HG03064 (cell line): ENCODE results near the gene ZNF217.
"Not testable (repeated sequence)": the region's sequence is repeated elsewhere in the genome, so short reads cannot be mapped to it uniquely, and the experiment has no call there.

ENCODE experiments used
- ATAC-seq: cut with Tn5 transposase; IDR thresholded peaks from one replicate; pipeline ENCODE4 v1.9.1; 2021; ENCODE audit warnings: low read depth; ENCODE audit not compliant: unreplicated experiment

ZNF217 gene

DNA sequence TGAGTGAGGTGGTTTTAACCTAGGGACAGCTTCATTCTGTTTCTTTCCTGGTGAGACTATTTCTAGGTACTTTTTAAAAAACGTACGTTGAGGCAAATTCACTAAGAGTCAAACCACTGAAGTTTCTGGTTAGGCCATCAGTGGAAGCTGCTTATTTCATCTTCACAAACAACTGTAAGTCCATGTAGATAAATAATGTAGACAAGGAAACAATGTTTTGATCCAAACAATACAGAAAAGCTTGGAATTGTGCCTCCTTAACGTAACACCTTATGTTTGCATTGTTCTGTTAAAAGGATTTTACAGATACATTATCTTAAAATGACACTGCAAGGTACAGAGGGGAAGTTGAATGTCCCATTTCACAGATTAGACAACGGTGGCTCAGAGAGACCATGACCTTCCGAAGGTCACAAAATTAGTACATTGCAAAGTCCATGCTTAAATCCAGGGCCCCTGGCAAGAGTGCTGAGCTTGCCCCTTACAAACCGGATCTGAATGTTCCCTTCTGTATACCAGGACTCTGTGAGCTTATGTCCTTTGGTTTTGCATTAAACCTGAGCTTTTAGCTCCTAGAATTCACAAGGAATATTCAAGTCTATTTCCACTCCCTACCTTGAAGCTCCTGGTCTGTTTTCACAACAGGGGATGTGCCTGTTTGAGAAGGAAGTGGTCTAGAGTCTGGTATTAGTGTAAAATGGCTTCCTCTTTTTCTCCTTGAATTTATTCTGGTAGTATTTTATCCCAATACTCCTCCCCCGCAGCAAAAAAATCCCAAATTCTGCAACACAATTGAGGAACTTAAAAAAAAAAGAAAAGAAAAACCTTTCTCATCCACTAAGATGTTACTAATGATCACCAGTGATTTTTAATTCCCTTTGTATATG lies 28.9 kb upstream of the ZNF217 start:
- no peak for ATAC-seq

DNA sequence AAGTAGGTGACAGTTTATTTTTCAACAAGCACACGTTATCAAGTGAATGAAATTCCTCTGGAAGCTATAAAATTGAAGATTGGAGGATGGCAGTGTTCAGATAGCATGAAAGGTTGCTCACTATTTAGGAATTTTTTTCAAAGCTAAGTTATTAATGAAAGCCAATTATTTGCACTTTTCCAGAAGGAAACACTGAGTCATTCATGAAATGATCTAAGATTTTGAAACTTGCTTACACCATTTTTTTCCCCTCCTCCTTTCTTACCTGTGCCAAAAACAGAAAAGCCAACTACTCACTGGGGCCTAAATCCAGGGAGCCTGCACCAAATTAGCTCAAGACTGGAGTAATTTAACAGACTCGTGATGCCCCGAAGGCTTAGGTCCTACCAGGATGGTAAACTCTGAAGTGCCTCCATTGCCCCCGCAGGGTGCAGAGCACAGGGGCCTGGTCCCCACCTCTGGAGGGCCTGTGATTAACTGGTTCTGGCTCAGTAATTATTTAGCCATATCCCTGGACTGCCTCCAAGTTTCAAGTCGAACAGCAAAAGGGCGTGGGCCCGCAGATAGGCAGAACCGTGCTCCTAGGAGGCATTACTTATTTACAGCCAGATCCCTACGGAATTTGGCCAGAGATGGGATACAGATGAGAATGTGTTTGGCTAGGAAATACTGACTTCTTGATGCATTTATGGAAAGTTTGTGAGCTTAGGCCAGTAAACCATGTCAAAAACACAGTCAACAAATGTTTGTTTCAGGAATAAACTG lies 28.0 kb upstream of the ZNF217 start:
- no peak for ATAC-seq

DNA sequence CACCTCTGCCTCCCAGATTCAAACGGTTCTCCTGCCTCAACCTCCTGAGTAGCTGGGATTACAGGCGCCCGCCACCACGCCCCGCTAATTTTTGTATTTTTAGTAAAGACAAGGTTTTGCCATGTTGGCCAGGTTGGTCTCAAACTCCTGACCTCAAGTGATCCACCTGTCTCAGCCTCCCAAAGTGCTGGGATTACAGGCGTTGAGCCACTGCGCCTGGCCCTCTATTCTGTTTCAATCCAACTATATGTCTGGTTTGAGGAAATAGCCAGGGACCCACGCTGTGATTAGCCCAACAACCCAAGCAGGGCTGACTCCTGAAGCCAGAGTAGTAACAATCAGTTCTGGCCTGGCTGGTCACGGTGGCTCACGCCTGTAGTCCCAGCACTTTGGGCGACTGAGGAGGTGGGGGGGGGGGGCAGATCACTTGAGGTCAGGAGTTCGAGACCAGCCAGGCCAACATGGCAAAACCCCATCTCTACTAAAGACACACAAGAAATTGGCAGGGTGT lies 24.9 kb upstream of the ZNF217 start:
- ATAC-seq, result not testable (repeated sequence)

DNA sequence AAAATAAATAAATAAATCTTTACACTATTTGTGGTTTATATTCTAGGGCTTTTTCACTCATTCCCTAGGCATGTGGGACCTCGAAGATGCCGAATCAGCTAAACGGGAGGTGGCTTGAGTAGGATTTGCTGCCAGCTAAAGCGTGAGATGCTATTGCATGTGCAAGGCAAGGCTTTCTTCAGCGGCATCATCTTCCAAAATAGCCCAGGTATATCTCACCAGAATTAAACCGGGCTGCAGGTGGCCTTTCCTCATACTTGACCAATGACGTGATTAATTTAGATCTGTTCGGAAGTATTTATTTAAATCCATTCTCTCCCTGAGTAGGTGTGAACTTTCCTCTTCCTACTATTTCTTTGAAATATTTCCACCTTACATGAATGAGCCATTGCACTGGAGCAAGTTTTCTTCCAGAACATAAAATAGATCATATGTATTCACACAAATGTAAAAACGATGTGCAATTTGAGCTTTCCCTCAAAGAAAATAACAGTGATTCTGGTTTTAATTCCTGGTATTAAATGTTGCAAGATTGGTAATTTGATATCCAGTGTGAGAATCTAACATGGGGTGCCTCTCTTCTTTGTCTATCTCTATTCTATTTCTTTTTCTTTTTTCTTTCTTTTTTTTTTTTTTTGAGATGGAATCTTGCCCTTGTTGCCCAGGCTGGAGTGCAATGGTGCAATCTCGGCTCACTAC lies 24.3 kb upstream of the ZNF217 start:
- no peak for ATAC-seq

DNA sequence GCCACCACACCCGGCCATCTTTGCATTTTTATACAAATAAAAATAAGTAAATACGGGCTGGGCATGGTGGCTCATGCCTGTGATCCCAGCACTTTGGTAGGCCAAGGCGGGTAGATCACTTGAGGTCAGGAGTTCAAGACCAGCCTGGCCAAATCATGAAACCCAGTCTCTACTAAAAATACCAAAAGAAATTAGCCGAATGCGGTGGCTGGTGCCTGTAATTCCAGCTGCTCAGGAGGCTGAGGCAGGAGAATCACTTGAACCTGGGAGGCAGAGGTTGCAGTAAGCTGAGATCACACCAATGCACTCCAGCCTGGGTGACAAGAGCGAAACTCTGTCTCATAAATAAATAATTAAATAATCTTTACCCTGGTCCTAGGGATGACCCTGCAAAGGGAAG lies 22.9 kb upstream of the ZNF217 start:
- ATAC-seq, result not testable (repeated sequence)

DNA sequence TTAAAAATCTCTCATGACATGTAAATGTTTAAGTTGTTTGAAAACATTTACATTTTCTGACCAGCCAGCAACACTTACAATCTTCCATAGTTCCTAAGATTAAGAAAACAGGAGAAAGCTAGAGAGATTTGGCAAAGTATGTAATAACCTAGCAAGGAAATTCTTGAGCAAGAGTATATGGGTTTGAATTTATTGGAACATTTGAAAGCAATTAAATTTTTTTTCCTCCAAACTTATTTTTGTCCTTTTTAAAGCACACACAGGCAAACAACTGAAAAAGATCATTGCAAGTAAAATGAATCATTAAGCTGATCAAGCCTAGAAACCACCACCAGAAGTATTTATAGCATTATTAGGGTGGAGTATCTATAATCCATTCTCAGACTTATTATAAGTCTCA lies 20.1 kb upstream of the ZNF217 start:
- ATAC-seq, result no peak

DNA sequence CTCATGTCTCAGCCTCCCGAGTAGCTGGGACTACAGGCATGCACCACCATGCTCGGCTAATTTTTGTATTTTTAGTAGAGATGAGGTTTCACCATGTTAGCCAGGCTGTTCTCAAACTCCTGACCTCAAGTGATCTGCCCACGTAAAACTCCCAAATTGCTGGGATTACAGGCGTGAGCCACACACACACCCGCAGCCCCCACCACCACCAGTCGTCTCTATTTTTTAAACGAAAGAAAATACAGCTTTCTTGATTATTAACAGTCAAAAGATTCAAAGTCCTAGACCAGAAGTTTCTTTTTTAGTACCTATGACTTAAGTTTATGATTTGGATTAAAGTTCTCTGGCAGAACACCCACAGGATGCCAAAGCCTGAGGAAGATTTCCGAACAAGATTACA lies 18.6 kb upstream of the ZNF217 start:
- ATAC-seq, result not testable (repeated sequence)

DNA sequence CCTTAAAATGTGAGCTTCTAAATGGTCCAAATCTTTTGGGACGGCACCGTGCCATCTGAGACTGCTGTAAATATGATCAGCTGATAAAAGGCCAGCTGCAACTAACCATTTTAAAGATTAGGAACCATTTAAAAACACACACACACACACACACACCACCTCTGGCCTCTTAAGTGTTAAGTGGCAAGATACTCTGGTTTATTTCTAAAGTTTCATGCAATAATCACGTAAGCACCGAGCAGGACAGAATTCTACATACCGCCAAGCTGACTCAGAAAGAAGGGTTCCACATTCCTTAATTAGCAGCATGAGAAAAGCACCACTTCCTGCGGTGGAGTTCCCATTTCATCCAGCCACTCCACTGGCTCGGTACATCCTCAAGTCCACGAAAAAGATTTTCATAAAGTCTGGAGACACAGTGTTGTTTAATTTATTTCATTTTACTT lies 17.8 kb upstream of the ZNF217 start:
- no peak for ATAC-seq

DNA sequence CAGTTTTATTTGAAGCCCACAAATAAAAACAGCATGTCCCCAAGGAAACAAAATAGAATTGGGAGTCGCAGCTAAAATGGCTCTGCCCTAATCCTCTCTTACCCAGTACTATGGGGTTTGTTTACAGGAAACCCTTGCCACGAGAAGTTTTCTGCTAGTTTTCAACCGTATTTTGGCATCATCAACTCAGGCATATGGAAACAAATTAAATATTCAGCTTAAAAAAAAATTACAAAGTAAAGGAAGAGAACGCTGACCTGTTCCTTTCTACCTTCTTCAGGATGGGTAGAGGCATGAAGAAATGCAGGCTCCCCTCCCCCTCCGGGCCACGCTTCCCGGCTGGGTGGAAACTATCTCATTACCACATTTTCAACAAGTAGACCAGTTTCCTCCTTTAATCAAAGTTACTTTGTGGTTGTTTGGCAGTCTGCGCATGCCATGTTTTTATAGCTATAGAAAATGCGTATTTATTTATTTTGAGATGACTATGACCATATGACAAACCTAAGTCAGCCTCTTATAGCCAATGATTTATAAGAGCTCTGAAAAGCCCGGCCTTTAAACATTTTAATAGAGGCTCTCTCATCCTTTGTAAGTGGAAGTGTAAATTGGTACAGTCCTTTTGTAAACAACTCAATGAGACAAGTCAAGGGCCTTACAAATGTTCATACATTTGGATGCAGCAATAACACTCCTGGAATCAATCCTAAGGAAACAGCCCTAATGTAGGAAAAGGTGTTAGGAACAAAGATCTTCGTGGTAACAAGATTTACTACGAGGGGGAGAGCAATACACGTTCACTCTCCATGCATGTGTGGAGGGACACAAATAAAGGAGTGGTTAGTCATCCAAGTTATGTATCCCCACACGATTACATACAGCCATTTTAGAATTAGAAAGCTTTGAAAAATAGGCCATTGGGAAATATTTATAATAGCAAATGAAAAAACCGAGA lies 16.1 kb upstream of the ZNF217 start:
- no peak for ATAC-seq

DNA sequence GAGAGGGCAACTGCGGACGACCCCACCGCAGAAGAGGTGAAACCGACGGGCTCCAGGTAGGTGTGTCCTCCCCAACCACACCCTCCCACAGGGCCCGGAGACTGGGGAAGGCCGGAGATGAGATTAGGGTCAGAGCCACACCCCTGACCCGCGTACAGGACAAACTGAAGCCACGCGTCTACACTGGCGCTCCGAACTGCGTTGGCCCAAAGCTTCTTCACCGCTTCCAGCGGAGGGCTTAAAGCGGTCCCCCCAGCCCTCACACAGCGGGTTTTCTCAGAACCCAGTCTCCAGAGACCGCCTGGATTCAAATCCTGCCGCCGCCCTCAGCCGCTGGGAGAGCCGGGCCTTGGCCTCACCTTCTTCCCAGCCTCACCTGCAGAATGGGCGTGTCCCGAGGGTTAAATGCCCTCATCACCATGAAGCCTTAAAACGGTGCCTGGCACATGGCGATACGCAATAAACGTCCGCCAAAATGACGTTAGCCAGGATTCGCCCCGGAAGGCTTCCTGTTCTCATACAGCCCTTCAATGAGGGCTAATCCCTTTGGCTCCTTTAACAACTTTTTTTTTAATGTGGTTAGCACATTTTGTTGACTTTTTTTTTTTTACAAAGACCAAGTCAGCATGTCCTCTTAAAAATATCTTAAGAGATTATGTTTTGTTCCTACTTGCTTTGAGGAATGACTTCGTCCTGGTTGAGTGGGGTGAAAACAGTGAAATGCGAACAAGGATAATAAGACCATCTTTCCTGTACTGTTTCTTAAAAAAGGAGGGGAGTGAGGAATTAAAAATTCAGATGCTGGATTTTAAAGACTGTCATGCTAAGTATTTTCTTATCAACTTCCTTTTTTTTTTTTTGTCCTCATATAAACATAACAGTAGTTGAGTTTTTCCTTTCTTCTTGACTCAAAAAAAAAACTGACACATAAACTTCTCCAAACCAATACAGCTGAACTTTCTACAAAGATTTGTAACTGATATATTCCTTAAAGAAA lies 15.1 kb upstream of the ZNF217 start:
- no peak for ATAC-seq

DNA sequence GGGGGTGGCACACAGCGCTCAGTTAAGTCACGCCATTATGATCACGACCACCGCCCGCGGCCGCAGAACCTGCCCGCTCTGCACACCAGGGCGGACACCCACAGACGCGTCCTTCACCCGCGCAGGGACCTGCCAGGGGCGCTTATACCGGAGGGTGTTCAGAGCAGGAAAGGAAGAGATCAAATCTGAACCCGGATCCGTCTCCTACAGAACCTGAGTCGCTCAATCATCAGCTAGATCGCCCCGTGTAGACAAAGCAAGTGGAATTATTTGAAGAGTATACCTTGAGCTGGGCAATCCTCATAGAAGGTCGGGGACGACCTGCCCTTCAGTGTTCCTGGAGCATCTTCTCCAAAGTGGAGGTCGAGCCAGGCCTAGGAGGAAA lies 14.4 kb upstream of the ZNF217 start:
- ATAC-seq, result no peak

DNA sequence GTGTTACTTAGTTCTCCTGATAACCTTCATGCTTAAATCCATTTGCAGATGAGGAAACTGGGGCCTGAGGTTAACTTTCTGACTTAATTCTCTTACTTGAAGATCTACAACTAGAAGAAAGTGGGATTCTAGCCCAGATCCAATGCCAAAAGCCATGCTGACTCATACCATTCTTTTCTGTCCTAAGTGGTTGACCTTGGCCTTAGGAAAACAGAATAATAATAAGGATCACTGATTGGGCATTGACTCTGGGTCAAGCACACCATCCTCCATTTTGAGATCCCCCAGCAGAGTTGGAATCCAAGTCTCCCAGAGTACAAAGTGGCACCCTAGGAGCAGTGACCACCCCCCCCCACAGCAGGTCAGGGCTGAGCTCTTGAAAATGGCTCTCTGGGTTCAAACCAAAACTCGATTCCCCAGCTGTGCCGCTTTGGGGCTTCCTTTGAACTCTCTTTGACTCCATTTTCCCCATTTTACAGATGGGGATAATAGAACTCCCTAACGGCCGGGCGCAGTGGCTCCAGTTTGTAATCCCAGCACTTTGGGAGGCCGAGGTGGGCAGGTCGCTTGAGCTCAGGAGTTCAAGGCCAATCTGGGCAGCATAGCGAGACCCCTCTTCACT lies 12.8 kb upstream of the ZNF217 start:
- no peak for ATAC-seq

DNA sequence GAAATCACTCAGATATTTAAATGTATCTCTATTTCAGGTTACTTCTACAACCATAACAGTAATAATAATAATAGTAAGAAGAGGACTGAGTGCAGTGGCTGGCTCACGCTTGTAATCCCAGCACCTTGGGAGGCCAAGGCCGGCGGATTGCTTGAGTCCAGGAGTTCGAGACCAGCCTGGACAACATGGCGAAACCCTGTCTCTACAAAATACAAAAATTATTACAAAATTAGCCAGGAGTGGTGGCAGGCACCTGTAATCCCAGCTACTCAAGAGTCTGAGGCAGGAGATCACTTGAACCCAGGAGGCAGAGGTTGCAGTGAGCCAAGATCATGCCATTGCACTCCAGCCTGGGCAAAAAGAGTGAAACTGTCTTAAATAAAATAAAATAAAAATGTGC lies 11.8 kb upstream of the ZNF217 start:
- not testable (repeated sequence) for ATAC-seq

DNA sequence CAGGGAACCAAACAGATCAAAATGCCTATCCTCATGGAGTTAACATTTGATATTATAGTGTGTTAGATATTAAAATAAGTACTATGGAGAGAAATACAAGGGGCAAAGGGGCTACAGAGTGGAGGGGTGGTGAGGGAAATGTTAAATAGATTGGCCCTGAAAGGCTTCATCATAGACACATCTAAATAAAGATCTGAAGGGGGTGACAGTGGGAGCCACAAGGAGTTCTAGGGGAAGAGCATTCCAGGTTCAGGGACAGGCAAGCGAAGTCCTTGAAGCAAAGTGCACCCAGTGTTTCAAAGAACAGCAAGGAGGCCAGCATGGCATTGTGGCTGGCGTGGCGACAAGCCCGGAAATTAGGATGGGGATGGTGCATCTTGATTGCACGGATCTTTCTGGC lies 11.2 kb upstream of the ZNF217 start:
- ATAC-seq, result not testable (repeated sequence)

DNA sequence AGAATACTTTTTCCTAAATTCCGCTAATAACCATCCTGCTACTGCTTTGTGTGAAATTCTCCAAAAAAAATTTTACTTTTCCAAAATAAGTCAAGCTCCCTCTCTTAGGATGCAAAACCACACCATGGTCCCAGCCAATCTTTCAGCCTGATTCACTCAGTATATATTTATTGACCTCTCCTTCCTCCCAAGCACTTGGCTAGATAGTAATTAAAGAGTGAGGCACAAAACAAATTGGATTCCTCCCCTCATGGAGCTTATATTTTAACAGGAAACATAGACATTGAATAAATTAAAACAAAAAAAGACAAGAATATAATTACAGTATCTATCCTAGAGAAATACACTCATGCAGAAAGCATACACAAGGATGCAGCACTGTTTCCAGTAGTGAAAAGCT lies 9.0 kb upstream of the ZNF217 start:
- ATAC-seq, result no peak

DNA sequence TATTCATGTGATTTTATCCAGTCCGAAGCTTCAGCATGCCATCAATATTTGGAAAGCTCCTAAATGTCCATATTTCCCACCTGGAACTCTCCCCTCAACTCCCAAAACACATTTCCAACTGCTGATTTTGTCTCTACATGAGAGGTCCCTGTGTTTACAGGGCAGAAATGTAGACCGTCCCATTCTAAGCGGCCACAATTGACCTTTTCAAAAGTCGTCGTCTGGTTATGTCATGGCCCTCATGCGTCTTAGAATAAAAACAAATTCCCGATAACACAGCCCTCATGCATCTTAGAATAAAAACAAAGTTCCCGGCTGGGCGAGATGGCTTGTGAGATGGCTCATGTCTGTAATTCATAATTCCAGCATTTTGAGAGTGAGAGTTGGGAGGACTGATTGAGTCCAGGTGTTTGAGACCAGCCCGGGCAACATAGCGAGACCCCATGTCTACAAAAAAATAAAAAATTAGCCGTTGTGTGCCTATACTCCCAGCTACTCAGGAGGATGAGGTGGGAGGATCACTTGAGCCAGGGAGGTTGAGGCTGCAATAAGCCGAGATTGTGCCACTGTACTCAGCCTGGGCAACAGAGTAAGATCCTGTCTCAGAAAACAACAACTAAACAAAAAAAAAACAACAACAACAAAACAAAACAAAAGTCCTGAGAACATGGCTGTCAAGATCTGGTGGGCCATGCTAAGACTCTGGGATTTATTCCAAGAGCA lies 6.4 kb upstream of the ZNF217 start:
- ATAC-seq, result no peak

DNA sequence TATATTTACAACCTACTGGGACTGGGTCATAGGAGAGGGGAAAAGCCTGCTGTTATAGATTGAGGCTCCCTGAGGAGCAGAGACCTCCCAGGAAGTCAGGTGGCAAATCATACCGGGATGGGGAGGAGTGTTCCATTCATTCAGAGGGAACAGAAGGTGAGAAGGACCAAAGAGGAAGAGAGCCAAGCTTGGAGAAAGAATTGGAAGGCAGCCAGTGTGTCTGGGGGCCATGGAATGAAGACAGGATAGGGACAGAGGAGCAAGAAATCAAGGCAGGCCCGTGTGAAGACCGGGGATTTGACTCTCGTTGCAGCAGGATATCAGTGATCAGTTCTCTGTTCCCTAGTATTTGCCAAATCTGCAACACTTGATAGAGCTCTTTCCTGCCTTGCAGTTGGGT lies 5.7 kb upstream of the ZNF217 start:
- no peak for ATAC-seq

DNA sequence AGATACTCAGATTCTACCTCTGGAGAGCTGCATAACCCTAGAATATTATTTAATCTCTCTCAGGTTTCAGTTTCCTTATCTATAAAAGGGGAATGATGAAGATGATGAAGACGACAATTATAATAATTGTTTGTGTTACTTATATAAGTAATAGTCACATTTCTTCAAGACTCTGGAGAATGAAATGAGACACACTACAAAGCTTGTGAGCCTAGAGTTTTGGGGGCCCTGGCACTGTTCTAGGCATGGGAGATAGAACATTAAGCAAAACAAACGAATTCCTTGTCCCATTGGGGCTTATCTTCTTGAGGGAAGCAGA lies 5.4 kb upstream of the ZNF217 start:
- no peak for ATAC-seq
